ENCODE data around the gene ALDH1B1.

Gene ALDH1B1

DNA sequence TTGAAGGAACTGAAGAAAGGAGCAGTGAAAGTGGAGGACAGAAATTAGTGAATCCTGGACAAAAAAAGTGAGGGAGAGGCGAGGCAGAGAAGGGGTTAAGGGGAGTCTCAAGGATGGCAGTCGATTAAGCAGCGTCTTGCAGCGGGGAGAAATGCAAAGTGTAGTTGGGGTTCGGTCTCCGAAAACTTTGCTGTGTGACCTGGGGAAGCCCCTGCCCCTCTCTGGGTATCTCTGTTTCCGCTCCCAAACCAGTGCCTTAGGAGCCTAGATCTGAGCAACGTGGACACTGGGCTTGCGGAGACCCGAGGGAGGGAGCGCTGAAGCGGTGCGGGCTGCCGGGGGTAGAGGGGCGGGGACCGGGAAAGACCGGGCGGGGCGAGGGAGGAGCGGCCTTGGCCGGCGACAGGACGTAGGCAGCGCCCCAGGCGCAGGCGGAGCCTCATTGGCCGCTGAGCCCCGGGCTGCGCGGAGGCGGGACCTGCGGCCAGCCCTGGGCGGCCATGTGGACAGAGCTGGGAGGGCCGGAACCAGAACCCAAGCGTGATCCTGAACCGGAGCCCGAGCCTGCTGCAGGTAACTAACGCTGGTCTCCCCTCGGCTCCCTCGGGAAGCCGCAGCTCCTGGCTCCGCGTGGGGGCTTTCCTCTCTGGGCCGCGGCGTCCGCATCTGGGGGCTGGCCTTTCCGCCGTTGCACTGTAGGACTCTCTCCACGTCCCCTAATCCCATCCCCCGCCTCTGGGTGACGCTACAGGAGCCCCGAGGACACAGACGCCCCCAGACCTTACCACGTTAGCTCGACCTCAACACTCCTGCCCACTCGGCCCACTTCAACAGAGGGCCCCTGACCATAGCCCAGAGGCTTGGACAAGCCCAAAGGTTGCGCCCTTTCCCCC lies at the start of gene ALDH1B1:
Gene ALDH1B1, plus strand, starts transcription at position 468 of the 893 bp plus-strand sequence. CDS start 3,047 bp downstream, outside the sequence.
- Histone ChIP-seq H3K9me3 (ENCODE audit: severe bottlenecking) (no peaks in the 10 kb centered on the region), H3K27me3 (ENCODE audit: insufficient read depth, low read depth, severe bottlenecking) (no peaks in the 10 kb centered on the region), H3K36me3 (peaks cover 20% of the 10 kb centered on the region), H3K4me3 (ENCODE audit: low read depth, low read length) (peak within 1 kb of the TSS; percentile 85), H3K27ac (peak within 1 kb of the TSS; percentile 76)
- DNase-seq = peak; percentile 91
- peak; percentile 55 for TF ChIP-seq CTCF (IDR thresholded peaks at IDR 0.05; ENCODE audit: low read depth, low read length)

DNA sequence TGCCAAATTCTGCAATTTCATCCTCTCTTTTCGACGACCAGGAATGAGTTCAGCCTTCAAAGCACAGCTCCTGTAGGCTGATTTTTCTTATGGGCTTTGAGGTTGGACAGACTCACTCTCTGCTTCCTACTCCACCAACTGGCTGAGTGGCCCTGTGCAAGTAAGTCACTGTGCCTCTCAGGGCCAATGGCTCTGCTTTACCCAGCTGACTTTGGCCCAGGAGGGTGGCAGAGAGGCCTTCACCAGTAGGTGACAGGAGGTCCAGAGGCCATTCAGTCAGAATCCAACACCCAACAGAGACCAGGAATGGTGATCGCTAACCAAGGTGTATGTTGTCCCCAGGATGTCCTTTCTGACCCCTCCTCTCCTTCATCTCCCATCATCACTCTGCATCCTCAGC lies 49.5 kb upstream of the ALDH1B1 start:
- TF ChIP-seq CTCF (IDR thresholded peaks at IDR 0.05; ENCODE audit: low read depth, low read length) = no peak
- DNase-seq = no peak

DNA sequence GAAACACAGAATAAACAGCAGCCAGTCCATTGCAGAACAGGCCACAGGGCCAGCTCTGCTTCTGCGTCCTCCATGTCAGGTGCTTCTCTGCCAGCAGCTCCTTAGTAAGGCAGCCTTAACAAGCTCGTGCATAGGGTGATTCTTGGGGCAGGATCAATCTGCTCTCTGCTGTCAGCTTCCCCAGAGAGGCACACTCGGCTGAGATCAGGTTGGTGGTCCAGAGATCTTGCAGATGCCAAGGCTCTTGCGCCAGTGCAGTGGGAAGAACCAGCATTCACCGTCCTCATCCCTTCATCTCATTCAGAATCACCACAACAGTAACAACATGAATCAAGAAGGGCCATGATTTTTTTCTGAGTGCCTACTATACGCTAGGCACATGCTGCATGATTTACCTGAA lies 49.0 kb upstream of the ALDH1B1 start:
- no peak for DNase-seq
- H3K27me3 ChIP-seq (ENCODE audit: insufficient read depth, low read depth, severe bottlenecking) = no peaks in the 10 kb centered on the region
- no peak overlapping the region for H3K4me3 ChIP-seq (ENCODE audit: low read depth, low read length)
- no peaks in the 10 kb centered on the region for H3K36me3 ChIP-seq
- TF ChIP-seq CTCF (IDR thresholded peaks at IDR 0.05; ENCODE audit: low read depth, low read length) = no peak
- H3K27ac ChIP-seq = no peak overlapping the region
- H3K9me3 ChIP-seq (ENCODE audit: severe bottlenecking) = no peaks in the 10 kb centered on the region

More for the DNA sequence above, 49.5 kb upstream of the ALDH1B1 start:
- no peaks in the 10 kb centered on the region for H3K9me3 ChIP-seq (ENCODE audit: severe bottlenecking)
- H3K36me3 ChIP-seq = no peaks in the 10 kb centered on the region
- no peak overlapping the region for H3K27ac ChIP-seq
- no peaks in the 10 kb centered on the region for H3K27me3 ChIP-seq (ENCODE audit: insufficient read depth, low read depth, severe bottlenecking)
- H3K4me3 ChIP-seq (ENCODE audit: low read depth, low read length) = no peak overlapping the region

- TF ChIP-seq CTCF (IDR thresholded peaks at IDR 0.05; ENCODE audit: low read depth, low read length) = no peak
- no peak overlapping the region for H3K27ac ChIP-seq
These were observed 47.8 kb upstream of the ALDH1B1 start for GRCh38 chr9:38344566-38345324.

GRCh38 chr9:38345851-38346755 lies 46.4 kb upstream of the ALDH1B1 start:
- Histone ChIP-seq H3K9me3 (ENCODE audit: severe bottlenecking) (no peaks in the 10 kb centered on the region), H3K36me3 (no peaks in the 10 kb centered on the region), H3K27ac (no peak overlapping the region), H3K27me3 (ENCODE audit: insufficient read depth, low read depth, severe bottlenecking) (no peaks in the 10 kb centered on the region), H3K4me3 (ENCODE audit: low read depth, low read length) (no peak overlapping the region)
- DNase-seq = no peak
- no peak for TF ChIP-seq CTCF (IDR thresholded peaks at IDR 0.05; ENCODE audit: low read depth, low read length)

More at GRCh38 chr9:38344566-38345324, 47.8 kb upstream of the ALDH1B1 start:
- no peak overlapping the region for H3K4me3 ChIP-seq (ENCODE audit: low read depth, low read length)
- no peaks in the 10 kb centered on the region for H3K9me3 ChIP-seq (ENCODE audit: severe bottlenecking)
- no peaks in the 10 kb centered on the region for H3K27me3 ChIP-seq (ENCODE audit: insufficient read depth, low read depth, severe bottlenecking)
- DNase-seq = no peak
- no peaks in the 10 kb centered on the region for H3K36me3 ChIP-seq
